ENCODE data around the gene SLC19A1. TPM values are rescaled to one million over a fixed set of nuclear protein-coding genes. Genes with fewer than 3 reads are reported as not detected.

Gene SLC19A1
- total RNA-seq, 1 donor from 2014 or later: 28.2 TPM

GRCh38 chr21:45482899-45483821 lies 59.1 kb downstream of the SLC19A1 start:
- Mint-ChIP-seq H3K36me3 (peaks cover 16% of the 10 kb centered on the region), H3K27me3 (no peaks in the 10 kb centered on the region), H3K4me1 (ENCODE audit: unreplicated experiment) (peaks cover 7% of the 10 kb centered on the region), H3K27ac (no peak overlapping the region), H3K4me3 (no peak overlapping the region), H3K9me3 (no peaks in the 10 kb centered on the region)
- DNase-seq (ENCODE audit: extremely low spot score, unreplicated experiment): no peak
- no peak for TF ChIP-seq CTCF (conservative IDR thresholded peaks at IDR 0.05)

GRCh38 chr21:45481977-45482898 lies 60.0 kb downstream of the SLC19A1 start:
- H3K36me3 Mint-ChIP-seq: peaks cover 18% of the 10 kb centered on the region

GRCh38 chr21:45481566-45481965 lies 60.7 kb downstream of the SLC19A1 start:
- Mint-ChIP-seq H3K9me3 (no peaks in the 10 kb centered on the region), H3K27me3 (no peaks in the 10 kb centered on the region), H3K36me3 (peaks cover 21% of the 10 kb centered on the region), H3K4me3 (no peak overlapping the region), H3K27ac (no peak overlapping the region), H3K4me1 (ENCODE audit: unreplicated experiment) (peaks cover 10% of the 10 kb centered on the region)
- no peak for DNase-seq (ENCODE audit: extremely low spot score, unreplicated experiment)
- no peak for TF ChIP-seq CTCF (conservative IDR thresholded peaks at IDR 0.05)

More at GRCh38 chr21:45481977-45482898, 60.0 kb downstream of the SLC19A1 start:
- Mint-ChIP-seq H3K4me1 (ENCODE audit: unreplicated experiment) (peaks cover 8% of the 10 kb centered on the region), H3K27me3 (no peaks in the 10 kb centered on the region), H3K4me3 (no peak overlapping the region), H3K27ac (no peak overlapping the region), H3K9me3 (no peaks in the 10 kb centered on the region)
- TF ChIP-seq CTCF (conservative IDR thresholded peaks at IDR 0.05): no peak
- no peak for DNase-seq (ENCODE audit: extremely low spot score, unreplicated experiment)

- DNase-seq (ENCODE audit: extremely low spot score, unreplicated experiment): no peak
- no peak for TF ChIP-seq CTCF (conservative IDR thresholded peaks at IDR 0.05)
These were observed 61.3 kb downstream of the SLC19A1 start for GRCh38 chr21:45480701-45481500.

More at GRCh38 chr21:45480701-45481500, 61.3 kb downstream of the SLC19A1 start:
- Mint-ChIP-seq H3K36me3 (peaks cover 24% of the 10 kb centered on the region), H3K27ac (no peak overlapping the region), H3K27me3 (no peaks in the 10 kb centered on the region), H3K4me1 (ENCODE audit: unreplicated experiment) (peaks cover 11% of the 10 kb centered on the region), H3K4me3 (no peak overlapping the region), H3K9me3 (no peaks in the 10 kb centered on the region)
